Kidney (tissue), 14 donors: ENCODE data around the gene FAHD2A. TPM values are rescaled to one million over a fixed set of nuclear protein-coding genes. Genes with fewer than 3 reads are reported as not detected.
"Not testable (repeated sequence)": the region's sequence is repeated elsewhere in the genome, so short reads cannot be mapped to it uniquely, and the experiment has no call there.

Experiments
- DNase-seq, 5 donors: peaks; one replicate each; pipeline ENCODE4 v3.0.0-alpha.2; 2013 to 2020
- FAIRE-seq: peaks from 2 replicates; lab custom pipeline; 2012; peaks lifted over from hg19 to GRCh38; lab: Jason Lieb, UNC
- H3K27ac ChIP-seq, 2 donors: one replicate each; pipeline ENCODE4 v1.7.0; 2013; ENCODE audit warnings: low read depth in 2 of 2, low read length in 2 of 2, inconsistent platforms in 1 of 2
- H3K27me3 ChIP-seq: one replicate; pipeline ENCODE4 v1.7.1; 2013; ENCODE audit warnings: low read length, inconsistent platforms; ENCODE audit not compliant: control insufficient read depth, insufficient read depth
- H3K36me3 ChIP-seq, 3 donors: one replicate each; pipeline versions ENCODE4 v1.7.0 to v1.7.1; 2013; ENCODE audit warnings: low read length in 3 of 3, control low read depth in 1 of 3, inconsistent platforms in 1 of 3; ENCODE audit not compliant: insufficient read depth in 3 of 3, control insufficient read depth in 2 of 3
- H3K4me1 ChIP-seq, 3 donors: one replicate each; pipeline versions ENCODE4 v1.7.0 to v1.7.1; 2013; ENCODE audit warnings: low read length in 3 of 3, inconsistent platforms in 1 of 3, low read depth in 1 of 3; ENCODE audit not compliant: control insufficient read depth in 2 of 3, insufficient read depth in 2 of 3
- H3K4me3 ChIP-seq, 3 donors: one replicate each; pipeline versions ENCODE4 v1.7.0 to v1.8.1; 2013; ENCODE audit warnings: low read length in 3 of 3, control low read depth in 1 of 3, inconsistent platforms in 1 of 3
- H3K9ac ChIP-seq, 3 donors: one replicate each; pipeline versions ENCODE4 v1.7.0 to v1.7.1; 2013; ENCODE audit warnings: low read length in 3 of 3, control low read depth in 1 of 3, inconsistent platforms in 1 of 3
- H3K9me3 ChIP-seq, 3 donors: one replicate each; pipeline versions ENCODE4 v1.7.0 to v1.7.1; 2013; ENCODE audit warnings: low read length in 3 of 3, control low read depth in 1 of 3, inconsistent platforms in 1 of 3; ENCODE audit not compliant: control insufficient read depth in 2 of 3, insufficient read depth in 1 of 3
- intact Hi-C: fragments of 100-400 bp; cut with DNase I; formaldehyde crosslinking; loops from one replicate; pipeline ENCODE4 v1.11.1; 2022
- polyA plus RNA-seq: library from polyadenylated mRNA; stranded (reverse); fragments of 350-450 nt; fragmentation: Illumina TruSeq; extraction: RNeasy Lipid Tissue Mini Kit (QIAGEN cat#74804); gene quantifications from one replicate; pipeline ENCODE4 v1.2.3, GENCODE V29; 2014; ENCODE audit warnings: low read depth, low replicate concordance; ENCODE audit not compliant: insufficient read depth
- total RNA-seq: library from RNA; stranded (reverse); fragmentation: NEBNext Ultra II Directional; extraction: Animal tissue kit (Norgen Biotek cat#: 25700); gene quantifications from one replicate; pipeline ENCODE4 v1.2.1, GENCODE V29; 2021
- TF ChIP-seq, protein P1 (sequence below): IDR thresholded peaks from 3 replicates; pipeline ENCODE4 v1.5.1; 2012; ENCODE audit warnings: mild to moderate bottlenecking, moderate library complexity, borderline replicate concordance; ENCODE audit not compliant: insufficient read depth; ENCODE audit errors: extremely low read depth
- donor health status: control.
- donor health status: control.
- donor health status: control.
- donor health status: control.
- donor health status: control.
- donor health status: DM: yes; HTN: yes; CAD: no.
- donor health status: Normal renal cell carcinoma (clear cell type).

Gene FAHD2A
- total and polyA plus RNA-seq, 2 donors from 2014 or later: 24.9 to 64.9 TPM

DNA sequence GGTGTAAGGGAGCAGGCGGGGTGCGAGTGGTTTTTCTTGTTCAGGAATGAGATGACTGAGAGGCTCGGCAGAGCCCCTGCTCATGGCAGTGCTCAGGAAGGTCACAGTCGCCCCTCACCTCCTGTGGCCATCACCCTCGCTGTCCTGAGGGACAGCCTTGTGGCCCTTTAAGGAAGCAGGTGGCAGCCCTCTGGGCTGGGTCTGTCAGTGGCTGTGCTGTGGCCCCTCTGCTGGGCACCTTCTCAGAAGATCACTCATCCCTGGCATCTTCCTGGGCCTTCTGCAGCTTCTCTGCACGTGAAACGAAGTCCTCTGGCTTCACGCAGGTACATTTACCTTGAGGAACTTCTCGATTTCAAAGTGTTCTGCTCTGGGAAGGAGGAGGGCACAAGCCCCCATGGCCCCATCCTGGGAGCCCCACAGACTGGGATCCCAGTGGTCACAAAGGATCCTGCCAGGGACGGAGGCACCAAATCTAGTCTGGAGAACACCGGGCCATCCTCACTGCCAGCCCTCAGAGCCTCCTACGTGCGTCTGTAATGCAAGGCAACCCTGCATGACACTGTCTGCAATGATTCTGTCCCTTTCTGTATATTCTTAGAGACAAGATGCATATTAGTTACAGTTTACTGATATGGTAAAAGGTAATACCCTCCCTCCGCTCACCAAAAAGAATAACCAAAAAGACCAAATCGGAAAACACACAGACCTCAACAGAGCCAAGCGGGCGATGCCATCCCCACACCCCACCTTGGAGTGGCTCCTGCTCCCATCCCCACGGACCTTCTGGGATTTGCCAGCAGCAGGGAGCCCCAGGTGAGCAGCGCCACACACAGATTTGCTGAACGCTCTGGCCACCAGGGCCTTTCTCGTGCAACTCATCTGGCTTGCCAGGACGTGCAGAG lies 25.9 kb upstream of the FAHD2A start:
- H3K27me3 ChIP-seq: no peaks in the 10 kb centered on the region
- TF ChIP-seq, protein P1, sequence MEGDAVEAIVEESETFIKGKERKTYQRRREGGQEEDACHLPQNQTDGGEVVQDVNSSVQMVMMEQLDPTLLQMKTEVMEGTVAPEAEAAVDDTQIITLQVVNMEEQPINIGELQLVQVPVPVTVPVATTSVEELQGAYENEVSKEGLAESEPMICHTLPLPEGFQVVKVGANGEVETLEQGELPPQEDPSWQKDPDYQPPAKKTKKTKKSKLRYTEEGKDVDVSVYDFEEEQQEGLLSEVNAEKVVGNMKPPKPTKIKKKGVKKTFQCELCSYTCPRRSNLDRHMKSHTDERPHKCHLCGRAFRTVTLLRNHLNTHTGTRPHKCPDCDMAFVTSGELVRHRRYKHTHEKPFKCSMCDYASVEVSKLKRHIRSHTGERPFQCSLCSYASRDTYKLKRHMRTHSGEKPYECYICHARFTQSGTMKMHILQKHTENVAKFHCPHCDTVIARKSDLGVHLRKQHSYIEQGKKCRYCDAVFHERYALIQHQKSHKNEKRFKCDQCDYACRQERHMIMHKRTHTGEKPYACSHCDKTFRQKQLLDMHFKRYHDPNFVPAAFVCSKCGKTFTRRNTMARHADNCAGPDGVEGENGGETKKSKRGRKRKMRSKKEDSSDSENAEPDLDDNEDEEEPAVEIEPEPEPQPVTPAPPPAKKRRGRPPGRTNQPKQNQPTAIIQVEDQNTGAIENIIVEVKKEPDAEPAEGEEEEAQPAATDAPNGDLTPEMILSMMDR: no peak
- no peak overlapping the region for H3K4me3 ChIP-seq
- no peak for DNase-seq
- H3K9me3 ChIP-seq: no peaks in the 10 kb centered on the region
- no peak overlapping the region for H3K27ac ChIP-seq
- no peak overlapping the region for H3K9ac ChIP-seq
- intact Hi-C loops: no loop called here
- no peaks in the 10 kb centered on the region for H3K4me1 ChIP-seq
- FAIRE-seq: no peak
- no peaks in the 10 kb centered on the region for H3K36me3 ChIP-seq

DNA sequence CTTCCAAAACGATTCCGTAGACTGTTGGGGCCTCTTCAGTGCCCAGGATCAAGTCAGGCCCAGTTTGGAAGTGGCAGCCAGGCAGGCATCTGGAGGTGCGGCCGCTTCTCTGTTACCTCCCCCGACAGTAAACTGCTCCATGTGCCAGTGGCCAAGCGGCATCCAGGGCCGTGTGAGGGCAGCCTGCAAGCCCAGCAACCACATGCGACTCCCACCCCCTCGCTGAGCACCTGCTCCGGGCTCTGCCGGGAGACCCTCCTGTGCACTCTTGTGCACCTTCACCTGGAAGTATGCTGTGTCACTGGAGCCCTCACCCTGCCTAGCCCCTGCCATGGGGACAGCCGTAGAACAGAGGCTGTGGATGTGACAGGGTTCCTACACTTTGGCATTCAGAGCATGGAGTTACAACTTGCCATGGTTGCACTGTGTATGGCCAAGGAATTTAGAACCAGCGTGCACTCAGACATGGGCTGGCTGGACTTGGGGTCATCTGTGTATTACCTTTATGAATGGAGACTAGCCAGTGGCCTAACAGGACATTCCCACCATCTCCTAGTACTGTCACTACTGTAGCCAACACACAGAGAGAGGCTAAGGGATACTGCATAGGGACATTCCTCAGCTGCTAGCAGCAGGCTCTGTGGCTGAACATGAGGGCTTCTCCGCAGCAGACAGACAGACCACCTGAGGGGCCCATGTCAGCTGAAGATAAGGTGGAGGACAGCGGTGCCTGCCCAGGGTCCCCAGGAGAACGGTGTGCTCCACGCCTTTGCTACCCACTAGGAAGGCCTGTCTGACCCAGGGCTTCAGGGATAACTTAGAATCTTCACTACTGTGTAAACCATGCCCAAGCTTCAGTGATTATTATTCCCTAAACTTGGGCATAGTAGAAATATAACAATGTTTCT lies 25.0 kb upstream of the FAHD2A start:
- no peak for DNase-seq
- Histone ChIP-seq H3K27me3 (no peaks in the 10 kb centered on the region), H3K36me3 (no peaks in the 10 kb centered on the region), H3K27ac (no peak overlapping the region), H3K9me3 (no peaks in the 10 kb centered on the region), H3K4me1 (no peaks in the 10 kb centered on the region), H3K9ac (no peak overlapping the region), H3K4me3 (no peak overlapping the region)
- TF ChIP-seq, protein P1: no peak
- intact Hi-C loops: no loop called here
- FAIRE-seq: no peak

DNA sequence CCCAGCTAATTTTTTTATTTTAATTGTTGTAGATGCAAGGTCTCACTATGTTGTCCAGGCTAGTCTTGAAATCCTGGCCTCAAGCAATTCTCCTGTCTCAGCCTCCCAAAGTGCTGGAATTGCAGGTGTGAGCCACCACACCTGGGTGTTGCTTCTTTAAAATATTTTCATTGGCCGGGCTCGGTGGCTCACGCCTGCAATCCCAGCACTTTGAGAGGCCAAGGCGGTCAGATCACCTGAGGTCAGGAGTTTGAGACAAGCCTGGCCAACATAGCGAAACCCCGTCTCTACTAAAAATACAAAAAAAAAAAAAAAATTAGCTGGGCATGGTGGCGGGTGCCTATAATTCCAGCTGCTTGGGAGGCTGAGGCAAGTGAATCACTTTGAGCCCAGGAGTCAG lies 24.2 kb upstream of the FAHD2A start:
- not testable (repeated sequence) for H3K9ac ChIP-seq

DNA sequence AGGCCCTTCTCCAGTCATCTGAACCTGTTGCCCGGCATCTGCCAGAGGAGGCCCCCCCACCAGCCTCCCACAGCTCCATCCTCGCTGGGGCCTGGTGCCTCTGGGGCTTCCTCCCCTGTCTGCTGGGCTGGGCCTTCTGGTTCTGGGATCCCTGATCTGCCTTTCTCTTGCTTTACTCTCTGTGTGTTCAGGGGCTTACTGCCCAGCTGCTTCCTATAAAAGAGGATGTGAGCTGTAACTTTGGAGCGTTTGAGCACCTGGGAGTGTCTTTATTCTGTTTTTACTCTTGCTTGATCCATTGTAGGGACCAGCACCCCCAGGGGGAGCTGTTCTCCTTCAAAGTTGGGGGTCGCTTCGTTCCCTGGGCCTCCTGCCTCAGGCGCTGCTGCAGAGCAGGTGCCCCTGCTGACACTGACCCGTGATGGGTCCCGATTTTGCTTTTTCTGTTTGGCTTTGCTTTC lies 23.1 kb upstream of the FAHD2A start:
- Histone ChIP-seq H3K27me3 (no peaks in the 10 kb centered on the region), H3K27ac (no peak overlapping the region), H3K4me3 (no peak overlapping the region), H3K36me3 (no peaks in the 10 kb centered on the region), H3K4me1 (no peaks in the 10 kb centered on the region), H3K9me3 (no peaks in the 10 kb centered on the region), H3K9ac (no peak overlapping the region)
- intact Hi-C loops: no loop called here
- FAIRE-seq (no peak), DNase-seq (no peak)
- TF ChIP-seq, protein P1: no peak

More for the DNA sequence above, 24.2 kb upstream of the FAHD2A start:
- H3K4me1 ChIP-seq, H3K27me3 ChIP-seq, intact Hi-C loops, DNase-seq, H3K4me3 ChIP-seq, H3K27ac ChIP-seq, FAIRE-seq, H3K9me3 ChIP-seq, H3K36me3 ChIP-seq: not testable (repeated sequence)
